HG02588 (cell line): ENCODE results near the gene NSDHL.

ENCODE experiments used
- ATAC-seq: cut with Tn5 transposase; IDR thresholded peaks from one replicate; pipeline ENCODE4 v1.9.1; 2021; ENCODE audit warnings: mild to moderate bottlenecking, moderate library complexity; ENCODE audit not compliant: unreplicated experiment

The NSDHL gene

DNA sequence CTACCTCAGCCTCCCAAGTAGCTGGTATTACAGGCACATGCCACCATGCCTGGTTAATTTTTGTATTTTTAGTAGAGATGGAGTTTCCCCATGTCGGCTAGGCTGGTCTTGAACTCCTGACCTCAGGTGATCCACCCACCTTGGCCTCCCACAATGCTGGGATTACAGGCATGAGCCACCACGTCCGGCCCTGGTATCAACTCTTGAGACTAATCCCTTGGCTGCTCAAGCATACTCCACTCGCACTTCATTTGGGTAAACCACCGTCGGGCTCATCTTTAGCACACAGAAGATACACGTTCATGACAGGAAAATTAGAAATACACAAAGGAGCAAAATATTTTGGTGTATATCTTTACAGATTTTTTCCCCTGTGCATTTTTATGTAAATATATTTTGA is 79.2 kb downstream of the NSDHL start:
- peak; percentile 55 for ATAC-seq

- ATAC-seq, result no peak
These were observed 81.2 kb downstream of the NSDHL start for GRCh38 chrX:152912106-152912505.

GRCh38 chrX:152912641-152913040 is 81.8 kb downstream of the NSDHL start:
- no peak for ATAC-seq

DNA sequence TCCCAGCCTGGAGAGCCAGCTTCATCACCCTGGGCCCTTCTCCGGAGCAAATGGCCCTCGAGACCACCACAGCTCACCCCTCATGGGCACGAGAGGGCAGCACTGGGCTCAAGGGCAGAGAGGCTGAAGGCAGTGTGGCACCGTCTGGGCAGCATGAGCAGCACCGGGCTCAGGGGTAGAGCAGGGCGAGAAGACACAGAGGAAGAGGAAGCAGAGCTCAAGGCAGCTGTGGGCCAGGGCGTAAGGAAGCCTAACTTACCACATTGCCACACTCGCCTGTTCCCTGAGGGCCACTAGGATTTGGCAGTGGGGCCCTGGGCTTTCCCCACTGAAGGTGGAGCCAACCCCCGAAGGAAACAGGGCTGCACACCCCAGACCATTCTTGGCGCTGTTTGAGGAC is 82.5 kb downstream of the NSDHL start:
- ATAC-seq, result no peak

DNA sequence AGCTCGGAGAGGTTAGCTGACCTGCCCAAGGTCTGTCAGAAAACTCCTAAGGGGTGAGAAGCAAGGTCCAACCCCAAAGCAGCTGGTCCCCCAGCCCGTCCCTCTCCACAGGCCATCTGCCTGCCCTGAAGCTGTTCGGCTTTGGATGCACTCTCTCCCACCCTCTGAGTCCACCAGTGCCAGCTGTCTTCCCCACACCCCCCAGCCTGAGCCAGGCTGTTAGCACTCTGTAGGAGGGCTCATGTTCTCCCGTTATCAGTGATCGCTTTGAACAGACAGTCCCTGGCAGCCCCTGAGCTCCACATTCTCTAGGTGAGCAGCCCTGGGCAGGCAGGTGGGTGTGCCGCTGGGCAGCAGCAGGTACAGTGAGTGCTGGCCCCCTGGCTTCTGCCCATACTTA is 83.0 kb downstream of the NSDHL start:
- ATAC-seq, result no peak

- peak; percentile 72 for ATAC-seq
These were observed 84.8 kb downstream of the NSDHL start for GRCh38 chrX:152915541-152916241.

GRCh38 chrX:152917656-152918579 is 87.1 kb downstream of the NSDHL start:
- no peak for ATAC-seq

DNA sequence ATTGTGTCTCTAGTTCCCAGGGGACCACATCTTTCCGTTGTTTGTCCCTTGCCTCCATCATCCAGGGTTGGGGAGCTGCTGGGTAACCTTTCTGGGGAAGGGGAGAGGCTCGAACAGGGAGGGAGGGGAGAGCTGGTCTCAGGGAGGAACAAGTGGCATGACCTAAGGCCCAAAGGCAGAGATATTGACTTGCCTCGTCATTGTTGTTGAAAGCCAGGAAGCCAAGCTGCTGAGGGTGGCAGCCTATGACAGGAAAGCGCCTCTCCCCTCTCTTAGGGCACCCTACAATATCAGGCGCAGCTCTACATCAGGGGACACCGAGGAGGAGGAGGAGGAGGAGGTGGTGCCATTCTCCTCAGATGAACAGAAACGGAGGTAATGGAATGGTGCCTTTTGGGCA is 87.8 kb downstream of the NSDHL start:
- no peak for ATAC-seq
